Measurements from ENCODE around the gene VWA7.

- TF ChIP-seq CTCF (IDR thresholded peaks at IDR 0.05) (no peak), POLR2A (IDR thresholded peaks at IDR 0.05) (no peak)
Measured at GRCh38 chr6:31796993-31797385, 19.9 kb upstream of the VWA7 start.
